HepG2 (cell line): ENCODE results near the gene AQP6. TPM values are rescaled to one million over a fixed set of nuclear protein-coding genes. Genes with fewer than 3 reads are reported as not detected.

Source experiments
- ATAC-seq: fragments of 200-7000 bp; cut with Tn5 transposase; 3 replicates; pipeline ENCODE4 v1.9.1; 2020; ENCODE audit warnings: mild to moderate bottlenecking, moderate library complexity
- BruUV-seq: library from RNA; stranded (reverse); fragments of 400-500 nt; replicated peaks from 2 replicates; lab custom pipeline; 2021; lab: Mats Ljungman, UMichigan
- CTCF ChIA-PET: fragments of 300-600 bp; formaldehyde crosslinking; extraction: SDS; loops from one replicate; lab custom pipeline; 2021; ENCODE audit warnings: low total read pairs, inconsistent platforms, low intra/inter-chr PET ratio; lab: Yijun Ruan, JAX
- POLR2A ChIA-PET: fragments of 350-600 bp; sonication (Branson Sonifier 250); formaldehyde crosslinking; loops from one replicate; lab custom pipeline; 2020; ENCODE audit warnings: antibody characterized with exemption, inconsistent platforms; lab: Yijun Ruan, JAX
- DNase-seq: peaks from one replicate; pipeline ENCODE4 v3.0.0-alpha.2; 2015; ENCODE audit warnings: low spot score
- FAIRE-seq: peaks from 3 replicates; lab custom pipeline; 2011; peaks lifted over from hg19 to GRCh38; lab: Jason Lieb, UNC
- H2AFZ ChIP-seq: one replicate; pipeline ENCODE4 v1.6.1; 2011; ENCODE audit warnings: low read length, inconsistent platforms
- H3K27ac ChIP-seq: fragments of 300-600 bp; 3 replicates; pipeline ENCODE4 v1.8.0; 2011; ENCODE audit warnings: mixed run types, mild to moderate bottlenecking, mixed read lengths, low read length, inconsistent platforms; ENCODE audit not compliant: insufficient read depth; ENCODE audit errors: extremely low read length
- H3K27me3 ChIP-seq, 2 experiments: fragments of 200-600 bp in 1 of 2; 2 replicates in 1 of 2; 3 replicates in 1 of 2; pipeline versions ENCODE4 v1.6.0 to v1.8.0; 2011; ENCODE audit warnings: low read length in 2 of 2, mild to moderate bottlenecking in 2 of 2, moderate library complexity in 2 of 2, inconsistent platforms in 1 of 2; ENCODE audit not compliant: insufficient read depth in 2 of 2, control insufficient read depth in 1 of 2
- H3K36me3 ChIP-seq, 2 experiments: fragments of 200-600 bp in 1 of 2; replicated peaks in 1 of 2; 2 replicates in 1 of 2; 3 replicates in 1 of 2; pipeline versions ENCODE4 v1.5.1 to v1.8.0; 2011; ENCODE audit warnings: low read length in 2 of 2, inconsistent platforms in 1 of 2; ENCODE audit not compliant: insufficient read depth in 2 of 2, control insufficient read depth in 1 of 2
- H3K4me1 ChIP-seq: 2 replicates; pipeline ENCODE4 v1.5.1; 2012; ENCODE audit warnings: low read length, inconsistent platforms; ENCODE audit not compliant: insufficient read depth
- H3K4me2 ChIP-seq: 2 replicates; pipeline ENCODE4 v1.6.0; 2011; ENCODE audit warnings: low read depth, low read length, inconsistent platforms
- H3K4me3 ChIP-seq, 3 experiments: fragments of 200-600 bp in 1 of 3; sonication (generic), shearing (Covaris generic) in 1 of 3; replicated peaks in 1 of 3; 2 replicates each; pipeline ENCODE4 v1.5.1; 2011 to 2016; ENCODE audit warnings: low read length in 3 of 3, inconsistent platforms in 2 of 3, low read depth in 2 of 3, mild to moderate bottlenecking in 2 of 3, control low read depth in 1 of 3, mixed read lengths in 1 of 3; ENCODE audit not compliant: insufficient read depth in 1 of 3
- H3K79me2 ChIP-seq: one replicate; pipeline ENCODE4 v1.6.1; 2011; ENCODE audit warnings: low read length, inconsistent platforms; ENCODE audit not compliant: insufficient read depth
- H3K9ac ChIP-seq: 2 replicates; pipeline ENCODE4 v1.6.0; 2011; ENCODE audit warnings: mild to moderate bottlenecking, low read depth, low read length, inconsistent platforms; ENCODE audit not compliant: insufficient read depth
- H3K9me3 ChIP-seq: 2 replicates; pipeline ENCODE4 v1.5.1; 2012; ENCODE audit warnings: mild to moderate bottlenecking, low read length
- H4K20me1 ChIP-seq: 2 replicates; pipeline ENCODE4 v1.6.0; 2011; ENCODE audit warnings: inconsistent platforms, mild to moderate bottlenecking, low read length, moderate library complexity; ENCODE audit not compliant: insufficient read depth
- ARID5B ChIP-seq: IDR thresholded peaks from 2 replicates; pipeline ENCODE4 v1.4.0; 2020; ENCODE audit warnings: mild to moderate bottlenecking, missing genetic modification reagents
- DR1 ChIP-seq: sonication (generic); formaldehyde crosslinking; IDR thresholded peaks from 2 replicates; pipeline ENCODE4 v1.8.0; 2021; ENCODE audit warnings: mild to moderate bottlenecking, missing genetic modification reagents, inconsistent platforms
- PBX3 ChIP-seq: sonication (generic); formaldehyde crosslinking; IDR thresholded peaks from 2 replicates; pipeline ENCODE4 v1.8.1; 2023; ENCODE audit warnings: missing genetic modification reagents, inconsistent platforms, borderline replicate concordance
- RELA ChIP-seq: sonication (generic); formaldehyde crosslinking; IDR thresholded peaks from 2 replicates; pipeline ENCODE4 v1.4.0; 2020; ENCODE audit warnings: missing genetic modification reagents
- ZBTB14 ChIP-seq: sonication (generic); formaldehyde crosslinking; IDR thresholded peaks from 2 replicates; pipeline ENCODE4 v1.4.0; 2020; ENCODE audit warnings: missing genetic modification reagents
- ZNF484 ChIP-seq: sonication (generic); formaldehyde crosslinking; IDR thresholded peaks from 2 replicates; pipeline ENCODE4 v1.5.1; 2020; ENCODE audit warnings: mild to moderate bottlenecking, low read depth, missing genetic modification reagents, borderline replicate concordance
- WGBS: methylation state at CpG from one replicate; pipeline ENCODE4 v1.1.6; 2017; ENCODE audit warnings: low lambda C conversion rate; 5-methylcytosine and 5-hydroxymethylcytosine counted together
- in situ Hi-C: cut with HindIII; loops from 2 replicates; pipeline ENCODE4 v1.10.0; 2017; ENCODE audit warnings: low pct_unique_long_range_greater_than_20kb; ENCODE audit not compliant: extremely low pct_ligation_motif_present
- intact Hi-C: fragments of 100-400 bp; cut with micrococcal nuclease; formaldehyde crosslinking; loops from one replicate; pipeline ENCODE4 v1.10.0; 2022; ENCODE audit not compliant: unreplicated experiment
- polyA plus RNA-seq, 8 experiments: library from polyadenylated mRNA; depleted of rRNA in 3 of 8; stranded (reverse) in 7 of 8; unstranded in 1 of 8; fragments of >200 nt; fragmentation: Illumina TruSeq in 4 of 8; extraction: Trizol in 4 of 8; gene quantifications; 2 replicates each; pipeline versions ENCODE4 v1.2.1 to v1.2.3, GENCODE V29; 2011 to 2016; ENCODE audit warnings: low read depth in 4 of 8, missing spikeins in 1 of 8, mixed read lengths in 1 of 8; ENCODE audit not compliant: insufficient read depth in 1 of 8
- total RNA-seq, 5 experiments: library from RNA; depleted of rRNA; stranded (reverse); fragments of >200 nt; fragmentation: Illumina TruSeq; extraction: Trizol; gene quantifications; 2 replicates each; pipeline ENCODE4 v1.2.3, GENCODE V29; 2016; ENCODE audit warnings: low read depth in 1 of 5

The AQP6 gene
- total and polyA plus RNA-seq, 2 of the 13 experiments (the other 11 are each of a cell fraction or from before 2014, with no cell fraction given): 0.32 to 1.3 TPM

GRCh38 chr12:49960474-49961110, 12.2 kb upstream of the AQP6 start:
- ChIA-PET POLR2A (no interaction called here), CTCF (no interaction called here)
- Histone ChIP-seq H3K9ac (no peak overlapping the region), H3K4me1 (peaks cover 41% of the 10 kb centered on the region), H2AFZ (no peak overlapping the region), H4K20me1 (no peaks in the 10 kb centered on the region), H3K27me3 (peaks cover 4 to 51% of the 10 kb centered on the region in 2 experiments), H3K79me2 (no peaks in the 10 kb centered on the region), H3K27ac (no peak overlapping the region), H3K9me3 (no peaks in the 10 kb centered on the region), H3K4me2 (no peak overlapping the region), H3K4me3 (no peak overlapping the region), H3K36me3 (no peaks in the 10 kb centered on the region)
- in situ Hi-C loops: no loop called here
- DNase-seq: no peak
- TF ChIP-seq PBX3 (CRISPR knock-in tag) (no peak), RELA (CRISPR knock-in tag) (no peak), ZNF484 (CRISPR knock-in tag) (no peak)
- intact Hi-C loops: no loop called here
- WGBS: 64% methylated on average over 5 of the region's 13 CpGs
- BruUV-seq: no TSS peak
- FAIRE-seq: no peak
- no peak for ATAC-seq

- BruUV-seq: no TSS peak
- no peak within 1 kb of the TSS for H3K9ac ChIP-seq
- no peaks in the 10 kb centered on the region for H3K9me3 ChIP-seq
- peaks cover 41% of the 10 kb centered on the region for H3K4me1 ChIP-seq
- in situ Hi-C loops (no loop called here), intact Hi-C loops (no loop called here)
- no peaks in the 10 kb centered on the region for H4K20me1 ChIP-seq
- H3K36me3 ChIP-seq: no peaks in the 10 kb centered on the region
- ChIA-PET POLR2A (no interaction called here), CTCF (no interaction called here)
- 94% methylated on average over 35 of the region's 111 CpGs for WGBS
- H3K27me3 ChIP-seq: peaks cover 4 to 56% of the 10 kb centered on the region in 2 experiments
- no peak within 1 kb of the TSS for H2AFZ ChIP-seq
- no peak within 1 kb of the TSS for H3K27ac ChIP-seq
- ATAC-seq (no peak), DNase-seq (no peak), FAIRE-seq (no peak)
- no peaks in the 10 kb centered on the region for H3K79me2 ChIP-seq
- peak within 1 kb of the TSS; percentile 65; the same call in 1 of the 2 replicates for H3K4me2 ChIP-seq
- H3K4me3 ChIP-seq: no peak within 1 kb of the TSS
- TF ChIP-seq ZBTB14 (CRISPR knock-in tag) (no peak), DR1 (no peak), ARID5B (CRISPR knock-in tag) (no peak)
Observed at GRCh38 chr12:49961111-49961922, 11.4 kb upstream of the AQP6 start, which contains the start of gene AQP5. Gene AQP5 (plus strand): TSS chr12:49961872. CDS start chr12:49962018, 146 bp downstream.
